HUES48 (cell line): ENCODE data around the gene AKR1B15.
"Not testable (repeated sequence)": the region's sequence is repeated elsewhere in the genome, so short reads cannot be mapped to it uniquely, and the experiment has no call there.

ENCODE experiments used
- H3K27ac ChIP-seq: one replicate; pipeline ENCODE4 v1.7.0; 2013; ENCODE audit warnings: low read depth, low read length, inconsistent platforms
- H3K27me3 ChIP-seq: 2 replicates; pipeline ENCODE4 v1.6.1; 2013; ENCODE audit warnings: mild to moderate bottlenecking, low read length; ENCODE audit not compliant: control insufficient read depth, insufficient read depth
- H3K36me3 ChIP-seq: 2 replicates; pipeline ENCODE4 v1.6.1; 2013; ENCODE audit warnings: low read length; ENCODE audit not compliant: control insufficient read depth, insufficient read depth
- H3K4me1 ChIP-seq: 2 replicates; pipeline ENCODE4 v1.6.1; 2013; ENCODE audit warnings: mild to moderate bottlenecking, low read length; ENCODE audit not compliant: control insufficient read depth, insufficient read depth
- H3K4me3 ChIP-seq: 2 replicates; pipeline ENCODE4 v1.5.1; 2013; ENCODE audit warnings: mild to moderate bottlenecking, low read depth, low read length
- H3K9ac ChIP-seq: 2 replicates; pipeline ENCODE4 v1.6.1; 2013; ENCODE audit warnings: mild to moderate bottlenecking, low read depth, low read length, moderate library complexity
- H3K9me3 ChIP-seq: 2 replicates; pipeline ENCODE4 v1.6.1; 2013; ENCODE audit warnings: low read length; ENCODE audit not compliant: control insufficient read depth, insufficient read depth

Gene AKR1B15

DNA sequence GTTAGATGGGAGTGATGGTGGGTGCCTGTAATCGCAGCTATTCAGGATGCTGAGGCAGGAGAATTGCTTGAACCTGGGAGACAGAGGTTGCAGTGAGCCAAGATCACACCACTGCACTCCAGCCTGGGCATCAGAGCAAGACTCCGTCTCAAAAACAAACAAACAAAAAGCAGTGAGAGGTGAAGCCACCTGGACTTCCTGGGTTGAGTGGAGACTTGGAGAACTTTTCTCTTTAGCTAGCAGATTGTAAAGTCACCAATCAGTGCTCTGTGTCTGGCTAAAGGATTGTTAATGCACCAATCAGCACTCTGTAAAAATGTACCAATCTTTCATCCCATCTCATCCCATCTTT, 14.5 kb downstream of the AKR1B15 start:
- H3K9ac ChIP-seq, H3K36me3 ChIP-seq, H3K27me3 ChIP-seq, H3K9me3 ChIP-seq, H3K4me1 ChIP-seq, H3K4me3 ChIP-seq, H3K27ac ChIP-seq: not testable (repeated sequence)

DNA sequence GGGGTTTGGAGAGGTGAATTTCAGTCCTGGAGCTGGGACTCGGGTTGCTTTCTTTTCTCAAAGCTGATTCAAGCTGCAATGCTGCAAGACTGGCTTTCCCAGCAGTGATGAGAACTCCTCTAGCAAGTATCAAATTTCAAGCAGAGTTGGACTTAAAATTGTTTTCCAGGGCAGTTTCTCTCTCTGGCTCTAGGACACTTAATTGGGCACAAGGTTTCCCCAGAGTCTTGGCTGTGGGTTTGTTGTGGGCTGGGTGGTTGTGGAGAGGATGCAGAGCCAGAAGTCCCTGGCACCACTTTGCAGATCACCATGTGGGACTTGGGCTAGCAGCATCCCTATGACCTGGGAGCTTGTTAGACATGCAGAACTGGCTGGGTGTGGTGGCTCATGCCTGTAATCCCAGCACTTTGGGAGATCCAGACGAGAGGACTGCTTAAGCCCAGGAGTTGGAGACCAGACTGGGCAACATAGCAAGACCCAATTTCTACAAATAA, 16.8 kb downstream of the AKR1B15 start:
- no peaks in the 10 kb centered on the region for H3K4me1 ChIP-seq
- H3K27me3 ChIP-seq = no peaks in the 10 kb centered on the region
- no peaks in the 10 kb centered on the region for H3K36me3 ChIP-seq
- no peak overlapping the region for H3K4me3 ChIP-seq
- peaks cover 16% of the 10 kb centered on the region; the same call in 1 of the 2 replicates for H3K9me3 ChIP-seq
- no peak overlapping the region for H3K9ac ChIP-seq
- H3K27ac ChIP-seq = no peak overlapping the region

DNA sequence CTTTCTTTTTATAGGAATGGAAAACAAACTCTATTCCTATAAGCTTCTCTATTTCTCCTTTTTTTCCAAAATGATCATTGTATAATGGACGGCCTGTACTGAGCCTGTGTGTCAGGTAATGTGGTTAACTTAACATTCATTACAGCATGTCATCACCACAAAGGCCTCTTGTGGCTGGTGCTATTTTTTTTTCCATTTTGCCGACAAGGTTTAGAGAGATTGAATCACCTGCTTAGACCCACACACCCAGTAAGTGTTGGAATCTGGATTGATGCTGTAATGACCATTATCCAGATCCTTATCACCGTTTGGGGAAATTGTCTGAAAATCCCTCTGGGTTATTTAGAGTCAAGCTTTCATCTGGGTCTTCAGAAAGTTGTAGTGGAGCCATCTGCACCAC, 18.5 kb downstream of the AKR1B15 start:
- H3K9ac ChIP-seq = no peak overlapping the region
- H3K4me3 ChIP-seq = no peak overlapping the region
- peaks cover 17% of the 10 kb centered on the region; the same call in 1 of the 2 replicates for H3K9me3 ChIP-seq
- no peaks in the 10 kb centered on the region for H3K36me3 ChIP-seq
- H3K27me3 ChIP-seq = no peaks in the 10 kb centered on the region
- H3K27ac ChIP-seq = no peak overlapping the region
- no peaks in the 10 kb centered on the region for H3K4me1 ChIP-seq

DNA sequence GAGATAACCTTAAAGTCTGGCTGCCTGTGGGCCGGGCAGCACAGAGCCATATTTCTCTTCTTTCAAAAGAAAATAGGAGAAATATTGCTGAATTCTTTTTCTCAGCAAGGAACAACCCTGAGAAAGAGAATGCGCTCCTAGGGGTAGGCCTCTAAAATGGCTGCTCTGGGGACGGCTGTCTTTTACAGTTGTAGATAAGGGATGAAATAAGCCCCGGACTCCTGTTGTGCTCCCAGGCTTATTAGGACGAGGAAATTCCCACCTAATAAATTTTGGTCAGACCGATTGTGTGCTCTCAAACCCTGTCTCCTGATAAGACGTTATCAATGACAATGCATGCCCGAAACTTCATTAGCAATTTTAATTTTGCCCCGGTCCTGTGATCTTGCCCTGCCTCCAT, 21.1 kb downstream of the AKR1B15 start:
- not testable (repeated sequence) for H3K27ac ChIP-seq, H3K36me3 ChIP-seq, H3K4me1 ChIP-seq, H3K9ac ChIP-seq, H3K4me3 ChIP-seq, H3K27me3 ChIP-seq
- H3K9me3 ChIP-seq = peaks cover 17% of the 10 kb centered on the region; the same call in 1 of the 2 replicates

DNA sequence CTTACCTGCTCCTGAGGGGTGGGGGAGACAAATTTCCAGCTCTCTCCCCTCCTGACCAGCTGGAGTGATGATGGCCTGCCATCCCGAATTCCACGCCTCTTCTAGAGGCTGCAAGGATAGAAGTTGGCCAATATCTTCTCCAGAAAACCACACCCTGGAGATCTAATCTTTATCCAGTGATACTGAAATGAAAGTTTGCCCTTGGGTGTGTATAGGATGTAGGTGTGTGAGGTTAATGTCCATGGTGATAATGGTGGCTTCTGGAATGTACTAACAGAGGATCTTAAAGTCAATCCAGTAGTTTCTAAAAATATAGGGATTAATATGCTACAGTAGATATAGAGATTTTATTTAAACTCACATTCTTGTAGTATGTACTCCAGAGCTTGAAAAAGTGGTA, 22.2 kb downstream of the AKR1B15 start:
- Histone ChIP-seq H3K4me3 (no peak overlapping the region), H3K4me1 (no peaks in the 10 kb centered on the region), H3K27ac (no peak overlapping the region), H3K27me3 (no peaks in the 10 kb centered on the region), H3K9me3 (peaks cover 17% of the 10 kb centered on the region; the same call in 1 of the 2 replicates), H3K9ac (no peak overlapping the region), H3K36me3 (no peaks in the 10 kb centered on the region)

DNA sequence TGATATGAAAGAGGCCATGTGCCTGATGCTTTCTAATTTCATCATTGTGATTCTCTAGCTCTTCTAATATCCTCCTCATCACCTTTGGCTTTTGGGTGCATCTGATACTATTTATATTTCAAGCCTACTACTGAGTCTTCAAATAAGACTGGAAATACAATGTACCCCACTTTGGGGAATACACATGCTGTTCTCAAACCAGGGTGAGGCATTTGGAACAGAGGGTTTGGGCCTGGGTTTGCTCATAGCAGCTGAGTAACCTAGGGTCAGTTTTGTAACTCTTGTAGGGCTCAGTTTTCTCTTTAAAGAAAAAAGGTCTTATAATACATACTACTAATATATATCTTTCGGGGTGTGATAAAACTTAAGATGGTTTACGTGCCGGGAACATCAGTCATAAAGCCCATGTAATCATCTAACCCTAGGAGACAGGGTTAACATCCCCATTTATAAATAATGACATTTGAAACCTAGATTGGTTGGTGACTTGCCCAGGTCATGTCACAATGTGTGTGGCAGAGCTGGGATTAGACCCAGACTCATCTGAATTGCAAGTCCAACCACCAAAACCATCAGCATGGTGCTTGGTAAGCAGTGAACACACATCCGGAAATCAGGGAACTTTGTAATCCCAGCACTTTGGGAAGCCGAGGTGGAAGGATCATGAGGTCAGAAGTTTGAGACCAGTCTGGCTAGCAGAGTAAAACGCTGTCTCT, 23.0 kb downstream of the AKR1B15 start:
- Histone ChIP-seq H3K27ac (no peak overlapping the region), H3K4me3 (no peak overlapping the region), H3K4me1 (no peaks in the 10 kb centered on the region), H3K27me3 (no peaks in the 10 kb centered on the region), H3K9ac (no peak overlapping the region), H3K36me3 (no peaks in the 10 kb centered on the region), H3K9me3 (peaks cover 17% of the 10 kb centered on the region; the same call in 1 of the 2 replicates)

DNA sequence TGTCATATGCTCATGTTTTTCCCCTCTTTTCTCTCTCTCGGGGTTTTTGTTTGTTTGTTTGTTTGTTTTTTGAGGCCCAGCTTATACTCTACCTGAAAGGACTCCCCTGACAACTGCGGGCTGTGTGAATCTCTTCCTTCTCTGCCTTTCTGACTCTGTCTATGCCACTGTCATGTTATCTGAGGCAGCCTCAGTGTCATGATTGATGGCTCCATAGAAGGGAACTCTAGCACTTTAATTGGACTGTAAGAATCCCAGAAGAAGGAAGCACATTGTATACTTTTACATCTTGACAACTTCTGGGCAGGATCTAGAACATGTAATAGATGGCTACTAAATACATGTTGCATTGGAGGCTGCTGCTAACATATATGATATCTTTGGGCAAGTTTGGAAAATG, 25.4 kb downstream of the AKR1B15 start:
- Histone ChIP-seq H3K4me1 (no peaks in the 10 kb centered on the region), H3K27ac (no peak overlapping the region), H3K36me3 (no peaks in the 10 kb centered on the region)

DNA sequence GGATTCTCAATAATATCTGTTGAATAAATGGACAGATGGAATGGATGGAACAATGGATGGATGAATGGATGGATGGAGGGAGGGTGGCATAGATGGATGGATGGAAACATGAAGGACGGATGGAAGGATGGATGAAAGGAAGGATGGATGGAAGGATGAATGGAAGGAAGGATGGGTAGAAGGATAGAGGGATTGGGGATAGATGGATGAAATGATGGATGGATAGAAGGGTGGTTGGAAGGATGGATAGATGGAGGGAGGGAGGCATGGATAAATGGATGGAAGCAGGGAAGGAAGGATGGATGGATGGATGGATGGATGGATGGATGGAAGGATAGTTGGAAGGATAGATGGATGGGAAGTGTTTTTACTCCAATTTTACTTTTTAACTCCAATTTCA, 35.4 kb downstream of the AKR1B15 start:
- Histone ChIP-seq H3K4me1 (no peaks in the 10 kb centered on the region), H3K27me3 (no peaks in the 10 kb centered on the region; the same call in 1 of the 2 replicates), H3K36me3 (no peaks in the 10 kb centered on the region), H3K4me3 (no peak overlapping the region), H3K9ac (no peak overlapping the region), H3K27ac (no peak overlapping the region), H3K9me3 (no peaks in the 10 kb centered on the region)

More for the DNA sequence above, 25.4 kb downstream of the AKR1B15 start:
- Histone ChIP-seq H3K4me3 (no peak overlapping the region), H3K9ac (no peak overlapping the region), H3K9me3 (peaks cover 13% of the 10 kb centered on the region; the same call in 1 of the 2 replicates), H3K27me3 (no peaks in the 10 kb centered on the region)

DNA sequence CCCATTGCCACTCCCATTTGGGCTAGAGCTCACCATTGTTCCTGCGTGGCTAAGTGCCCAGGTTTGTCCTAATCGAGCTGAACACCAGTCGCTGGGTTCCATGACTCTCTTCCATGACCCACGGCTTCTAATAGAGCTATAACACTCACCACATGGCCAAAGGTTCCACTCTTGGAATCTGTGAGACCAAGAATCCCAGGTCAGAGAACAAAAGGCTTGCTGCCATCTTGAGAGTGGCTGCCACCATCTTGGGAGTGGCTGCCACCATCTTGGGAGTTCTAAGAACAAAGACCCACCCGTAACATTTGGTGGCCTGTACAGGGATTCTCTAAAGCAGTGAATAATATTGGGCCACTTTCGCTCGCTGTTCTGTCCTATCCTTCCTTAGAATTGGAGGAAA, 37.0 kb downstream of the AKR1B15 start:
- no peaks in the 10 kb centered on the region for H3K27me3 ChIP-seq
- H3K36me3 ChIP-seq = no peaks in the 10 kb centered on the region
- H3K4me1 ChIP-seq = no peaks in the 10 kb centered on the region
- no peak overlapping the region for H3K9ac ChIP-seq
- no peaks in the 10 kb centered on the region for H3K9me3 ChIP-seq
- H3K4me3 ChIP-seq = no peak overlapping the region
- H3K27ac ChIP-seq = no peak overlapping the region

DNA sequence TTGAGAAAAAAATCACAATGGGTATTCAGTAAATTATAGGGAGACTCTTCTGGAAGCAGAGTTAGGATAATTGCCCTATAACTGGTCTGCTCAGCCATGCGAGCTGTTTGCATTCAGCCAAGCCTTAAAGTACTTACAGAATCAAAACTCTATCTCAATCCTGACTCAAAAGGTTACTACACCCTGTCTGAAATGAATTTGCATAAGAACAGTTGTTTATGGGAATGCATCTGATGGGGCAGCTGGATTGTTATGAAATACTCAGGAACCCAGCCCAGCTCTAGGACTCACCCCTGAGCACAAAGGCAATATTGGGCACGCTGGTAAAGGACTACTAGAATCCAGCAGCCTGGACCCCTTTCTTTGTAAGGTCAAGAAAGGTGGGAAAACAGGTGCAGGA, 38.8 kb downstream of the AKR1B15 start:
- Histone ChIP-seq H3K9ac (no peak overlapping the region), H3K4me3 (no peak overlapping the region), H3K27me3 (no peaks in the 10 kb centered on the region), H3K36me3 (no peaks in the 10 kb centered on the region), H3K4me1 (no peaks in the 10 kb centered on the region), H3K9me3 (0 out of 2 replicates have a peak, but pooled peaks cover 3% of the 10 kb centered on the region), H3K27ac (no peak overlapping the region)

DNA sequence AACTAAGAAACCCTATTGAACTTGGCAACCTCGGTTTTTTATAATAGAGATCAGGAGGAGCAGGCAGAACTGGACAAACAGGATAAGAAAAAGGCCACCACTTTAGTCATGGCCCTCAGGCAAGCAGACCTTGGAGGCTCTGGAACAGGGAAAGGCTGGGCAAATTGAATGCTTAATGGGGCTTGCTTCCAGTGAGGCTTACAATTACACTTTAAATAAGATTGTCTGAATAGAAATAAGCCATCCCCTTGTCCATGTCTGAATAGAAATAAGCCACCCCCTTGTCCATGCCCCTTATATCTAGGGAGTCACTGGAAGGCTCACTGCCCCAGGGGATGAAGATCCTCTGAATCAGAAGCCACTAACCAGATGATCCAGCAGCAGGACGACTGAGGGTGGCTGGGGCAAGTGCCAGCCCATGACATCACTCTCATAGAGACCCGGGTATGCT, 40.6 kb downstream of the AKR1B15 start:
- H3K9ac ChIP-seq = no peak overlapping the region
- no peaks in the 10 kb centered on the region for H3K36me3 ChIP-seq
- no peak overlapping the region for H3K27ac ChIP-seq
- no peaks in the 10 kb centered on the region for H3K4me1 ChIP-seq
- H3K4me3 ChIP-seq = no peak overlapping the region
- no peaks in the 10 kb centered on the region for H3K27me3 ChIP-seq
- 0 out of 2 replicates have a peak, but pooled peaks cover 6% of the 10 kb centered on the region for H3K9me3 ChIP-seq
